ENCODE data around the gene PIGH.

PIGH gene

GRCh38 chr14:67573228-67574010, 26.6 kb downstream of the PIGH start:
- DNase-seq: no peak

GRCh38 chr14:67572608-67573007, 27.5 kb downstream of the PIGH start:
- DNase-seq: no peak

- DNase-seq: no peak
Observed at GRCh38 chr14:67571991-67572323, 28.1 kb downstream of the PIGH start.

GRCh38 chr14:67571275-67571990, 28.6 kb downstream of the PIGH start:
- peak; percentile 34 to 77 (median 50) for DNase-seq

- no peak for DNase-seq
Observed at GRCh38 chr14:67570453-67570852, 29.6 kb downstream of the PIGH start.

- no peak for DNase-seq
Observed at GRCh38 chr14:67569651-67570290, 30.3 kb downstream of the PIGH start.

- no peak for DNase-seq
Observed at GRCh38 chr14:67569011-67569650, 30.9 kb downstream of the PIGH start.

- DNase-seq: no peak
Observed at GRCh38 chr14:67567654-67568053, 32.4 kb downstream of the PIGH start.

- DNase-seq: no peak
Observed at GRCh38 chr14:67566908-67567307, 33.2 kb downstream of the PIGH start.

- no peak for DNase-seq
Observed at GRCh38 chr14:67564236-67564635, 35.8 kb downstream of the PIGH start.

GRCh38 chr14:67562776-67563150, 37.3 kb downstream of the PIGH start:
- DNase-seq: no peak

- DNase-seq: no peak
Observed at GRCh38 chr14:67562025-67562775, 37.9 kb downstream of the PIGH start.

GRCh38 chr14:67559639-67560038, 40.4 kb downstream of the PIGH start:
- DNase-seq: no peak

- no peak for DNase-seq
Observed at GRCh38 chr14:67557656-67558055, 42.4 kb downstream of the PIGH start.

- no peak for DNase-seq
Observed at GRCh38 chr14:67557118-67557517, 43.0 kb downstream of the PIGH start.

GRCh38 chr14:67556671-67557070, 43.4 kb downstream of the PIGH start:
- no peak for DNase-seq

- no peak for DNase-seq
Observed at GRCh38 chr14:67555518-67556090, 44.5 kb downstream of the PIGH start.

GRCh38 chr14:67554341-67554740, 45.7 kb downstream of the PIGH start:
- DNase-seq: no peak

- DNase-seq: no peak
Observed at GRCh38 chr14:67553547-67553946, 46.5 kb downstream of the PIGH start.

- DNase-seq: no peak
Observed at GRCh38 chr14:67551940-67552339, 48.1 kb downstream of the PIGH start.

- DNase-seq: no peak
Observed at GRCh38 chr14:67551123-67551522, 48.9 kb downstream of the PIGH start.

- DNase-seq: no peak
Observed at GRCh38 chr14:67549734-67550133, 50.3 kb downstream of the PIGH start.
